HG02970 (cell line): Measurements from ENCODE around the gene KRTAP10-1.

Source experiments
- ATAC-seq: cut with Tn5 transposase; IDR thresholded peaks from one replicate; pipeline ENCODE4 v1.9.1; 2021; ENCODE audit warnings: mild to moderate bottlenecking, moderate library complexity, moderate number of reproducible peaks; ENCODE audit not compliant: unreplicated experiment, low FRiP score

KRTAP10-1 gene

DNA sequence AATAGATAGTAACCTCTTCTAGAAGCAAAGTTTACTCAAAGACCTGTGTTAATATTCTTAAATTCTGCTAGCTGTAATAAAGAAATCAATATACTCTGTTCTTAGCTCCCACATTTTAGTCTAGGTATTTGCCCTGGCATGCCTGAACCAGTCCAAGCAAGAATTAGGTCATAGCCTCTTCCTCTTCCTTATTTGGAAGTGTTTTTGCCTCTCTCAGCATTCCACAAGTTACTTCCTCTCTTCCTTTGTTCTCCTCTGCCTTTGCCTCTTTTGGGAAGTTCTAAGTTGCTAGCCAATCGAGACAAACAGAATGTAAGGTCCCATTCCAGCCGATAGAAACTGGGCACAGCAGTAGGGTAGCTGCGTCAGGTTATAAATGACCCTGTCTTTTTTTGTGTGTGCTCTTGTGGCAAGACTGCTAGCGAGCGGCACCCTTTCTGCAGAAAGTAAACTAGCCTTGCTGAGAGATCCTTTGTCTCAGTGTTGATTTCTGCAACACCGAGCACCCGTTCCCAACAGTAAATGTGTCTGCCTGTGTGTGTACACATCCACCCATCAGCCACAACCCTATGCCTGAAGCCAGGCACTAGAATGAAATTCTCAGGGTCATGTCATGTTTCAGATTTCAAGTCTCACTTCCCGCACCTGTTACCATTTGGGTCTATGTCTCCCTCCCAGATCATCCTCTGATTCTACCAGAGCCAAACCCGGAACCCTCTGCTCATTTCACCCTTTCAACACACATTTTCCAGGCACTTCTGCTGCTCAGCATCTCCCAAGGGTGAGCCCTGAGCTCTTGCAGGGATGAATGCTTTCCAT lies 47.2 kb downstream of the KRTAP10-1 start:
- ATAC-seq = no peak

DNA sequence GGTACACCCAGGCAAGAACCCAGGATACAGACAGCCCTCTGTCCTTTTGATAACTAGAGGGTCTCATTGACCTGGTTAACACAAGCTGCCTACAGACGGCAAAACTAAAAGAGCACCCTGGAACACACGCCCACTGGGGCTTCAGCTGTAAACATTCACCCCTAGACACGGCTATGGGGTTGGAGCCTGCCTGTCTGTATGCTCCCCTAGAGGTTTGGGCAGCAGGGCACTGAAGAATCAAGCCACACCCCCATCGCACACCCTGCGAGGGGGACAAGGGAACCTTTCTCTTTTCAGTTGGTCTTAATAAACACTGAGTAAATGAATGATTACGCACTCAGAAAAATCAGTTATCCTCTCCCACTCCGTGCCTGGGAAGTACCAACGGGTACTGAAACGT lies 49.2 kb downstream of the KRTAP10-1 start:
- ATAC-seq = no peak

DNA sequence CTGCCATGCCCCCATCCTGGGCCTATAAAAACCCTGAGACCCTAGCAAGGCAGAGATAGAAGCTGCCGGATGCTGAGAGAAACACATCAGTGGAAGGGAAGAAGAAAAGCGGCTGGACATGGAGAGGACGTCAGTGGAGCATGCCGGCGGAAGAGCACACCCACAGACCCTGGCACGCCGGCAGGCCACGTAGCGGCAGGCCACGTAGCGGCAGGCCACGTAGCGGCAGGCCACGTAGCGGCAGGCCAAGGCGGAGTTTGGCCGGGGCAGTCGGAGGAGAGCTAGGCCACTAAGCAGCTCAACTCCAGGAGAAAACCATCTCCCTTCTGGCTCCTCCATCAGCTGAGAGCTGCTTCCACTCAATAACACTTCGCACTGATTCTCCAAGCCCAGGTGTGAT lies 49.6 kb downstream of the KRTAP10-1 start:
- no peak for ATAC-seq

DNA sequence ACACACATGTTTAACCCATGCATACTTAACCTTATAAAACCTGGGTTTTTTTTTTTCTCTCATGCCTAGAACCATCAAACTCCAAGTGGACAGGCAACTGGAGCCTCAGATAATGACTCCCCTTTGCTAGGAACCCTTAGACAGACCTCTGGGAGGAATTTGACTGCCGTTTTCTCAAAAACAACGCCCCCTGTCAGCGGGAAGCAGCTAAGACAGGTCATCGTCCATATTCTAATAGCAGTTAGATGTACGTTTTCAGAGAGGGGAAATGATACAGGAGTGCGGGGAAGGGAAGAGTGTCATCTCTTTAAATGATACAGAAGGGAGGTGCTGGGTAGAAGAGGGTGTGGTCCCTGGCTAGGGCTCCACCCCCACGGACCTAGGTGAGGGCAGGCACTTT lies 50.0 kb downstream of the KRTAP10-1 start:
- no peak for ATAC-seq
